HepG2 (cell line): ENCODE results near the gene AP2B1. TPM values are rescaled to one million over a fixed set of nuclear protein-coding genes. Genes with fewer than 3 reads are reported as not detected.

Source experiments
- ATM ChIP-seq: fragments of 450-650 bp; IDR thresholded peaks from 2 replicates; pipeline ENCODE4 v1.7.1; 2017; ENCODE audit warnings: mild to moderate bottlenecking, borderline replicate concordance
- FOXC1 ChIP-seq: sonication (generic); formaldehyde crosslinking; IDR thresholded peaks from 2 replicates; pipeline ENCODE4 v1.8.0; 2022; ENCODE audit warnings: mild to moderate bottlenecking, missing genetic modification reagents, borderline replicate concordance
- HMGA1 ChIP-seq: sonication (generic); formaldehyde crosslinking; conservative IDR thresholded peaks from 2 replicates; pipeline ENCODE4 v1.4.0; 2020; ENCODE audit warnings: missing genetic modification reagents
- HNF1A ChIP-seq, 2 experiments: sonication (generic) in 1 of 2; formaldehyde crosslinking in 1 of 2; IDR thresholded peaks; 2 replicates each; pipeline versions ENCODE4 v1.4.0 to v1.6.1; 2016 to 2020; ENCODE audit warnings: borderline replicate concordance in 1 of 2, low read depth in 1 of 2, mild to moderate bottlenecking in 1 of 2, missing genetic modification reagents in 1 of 2
- KDM5A ChIP-seq: fragments of 200-600 bp; sonication (generic); IDR thresholded peaks from 2 replicates; pipeline ENCODE4 v1.7.0; 2018; ENCODE audit warnings: antibody characterized with exemption, mild to moderate bottlenecking, low read length, borderline replicate concordance
- KLF11 ChIP-seq: IDR thresholded peaks from 2 replicates; pipeline ENCODE4 v1.6.1; 2016; ENCODE audit warnings: missing compliant biosample characterization
- MIER3 ChIP-seq: IDR thresholded peaks from 2 replicates; pipeline ENCODE4 v1.6.1; 2016; ENCODE audit warnings: missing compliant biosample characterization, borderline replicate concordance
- MLLT10 ChIP-seq: sonication (generic); formaldehyde crosslinking; IDR thresholded peaks from 2 replicates; pipeline ENCODE4 v1.4.0; 2020; ENCODE audit warnings: missing genetic modification reagents
- NONO ChIP-seq, 2 experiments: fragments of 450-650 bp in 1 of 2; sonication (generic) in 1 of 2; formaldehyde crosslinking in 1 of 2; IDR thresholded peaks in 1 of 2; conservative IDR thresholded peaks in 1 of 2; 2 replicates each; pipeline versions ENCODE4 v1.6.1 to v1.8.0; 2017 to 2022; ENCODE audit warnings: mild to moderate bottlenecking in 1 of 2, missing genetic modification reagents in 1 of 2, moderate library complexity in 1 of 2
- PAX8 ChIP-seq: sonication (generic); formaldehyde crosslinking; IDR thresholded peaks from 2 replicates; pipeline ENCODE4 v1.8.0; 2022; ENCODE audit warnings: mild to moderate bottlenecking, missing genetic modification reagents, borderline replicate concordance
- SPEN ChIP-seq: sonication (generic); formaldehyde crosslinking; IDR thresholded peaks from 2 replicates; pipeline ENCODE4 v1.5.1; 2020; ENCODE audit warnings: low read depth, mild to moderate bottlenecking, missing genetic modification reagents
- TAF1 ChIP-seq: sonication (generic); formaldehyde crosslinking; IDR thresholded peaks from 2 replicates; pipeline ENCODE4 v1.4.0; 2020; ENCODE audit warnings: missing genetic modification reagents
- TARDBP ChIP-seq: sonication (generic); formaldehyde crosslinking; IDR thresholded peaks from 2 replicates; pipeline ENCODE4 v1.8.0; 2022; ENCODE audit warnings: mild to moderate bottlenecking, missing genetic modification reagents
- TERF1 ChIP-seq: sonication (generic); formaldehyde crosslinking; IDR thresholded peaks from 2 replicates; pipeline ENCODE4 v1.8.0; 2022; ENCODE audit warnings: mild to moderate bottlenecking, missing genetic modification reagents, moderate library complexity
- YEATS2 ChIP-seq: sonication (generic); formaldehyde crosslinking; IDR thresholded peaks from 2 replicates; pipeline ENCODE4 v1.4.0; 2020; ENCODE audit warnings: missing genetic modification reagents, borderline replicate concordance
- YEATS4 ChIP-seq: sonication (generic); formaldehyde crosslinking; IDR thresholded peaks from 2 replicates; pipeline ENCODE4 v1.4.0; 2020; ENCODE audit warnings: missing genetic modification reagents, borderline replicate concordance
- ZC3H13 ChIP-seq: sonication (generic); formaldehyde crosslinking; IDR thresholded peaks from 2 replicates; pipeline ENCODE4 v1.8.1; 2023; ENCODE audit warnings: mild to moderate bottlenecking, missing genetic modification reagents, moderate library complexity
- ZNF317 ChIP-seq: sonication (generic); formaldehyde crosslinking; IDR thresholded peaks from 2 replicates; pipeline ENCODE4 v1.5.0; 2020; ENCODE audit warnings: mild to moderate bottlenecking, missing genetic modification reagents
- ZNF547 ChIP-seq: sonication (generic); formaldehyde crosslinking; IDR thresholded peaks from 2 replicates; pipeline ENCODE4 v1.5.1; 2020; ENCODE audit warnings: mild to moderate bottlenecking, missing genetic modification reagents
- ZNF570 ChIP-seq: sonication (generic); formaldehyde crosslinking; IDR thresholded peaks from 2 replicates; pipeline ENCODE4 v1.4.0; 2020; ENCODE audit warnings: mild to moderate bottlenecking, missing genetic modification reagents, borderline replicate concordance
- ZNF577 ChIP-seq: sonication (generic); formaldehyde crosslinking; IDR thresholded peaks from 2 replicates; pipeline ENCODE4 v1.4.0; 2020; ENCODE audit warnings: mild to moderate bottlenecking, low read depth, missing genetic modification reagents, borderline replicate concordance
- ZNF746 ChIP-seq: sonication (generic); formaldehyde crosslinking; IDR thresholded peaks from 2 replicates; pipeline ENCODE4 v1.8.0; 2022; ENCODE audit warnings: mild to moderate bottlenecking, missing genetic modification reagents
- polyA plus RNA-seq, 8 experiments: library from polyadenylated mRNA; depleted of rRNA in 3 of 8; stranded (reverse) in 7 of 8; unstranded in 1 of 8; fragments of >200 nt; fragmentation: Illumina TruSeq in 4 of 8; extraction: Trizol in 4 of 8; gene quantifications; 2 replicates each; pipeline versions ENCODE4 v1.2.1 to v1.2.3, GENCODE V29; 2011 to 2016; ENCODE audit warnings: low read depth in 4 of 8, missing spikeins in 1 of 8, mixed read lengths in 1 of 8; ENCODE audit not compliant: insufficient read depth in 1 of 8
- total RNA-seq, 5 experiments: library from RNA; depleted of rRNA; stranded (reverse); fragments of >200 nt; fragmentation: Illumina TruSeq; extraction: Trizol; gene quantifications; 2 replicates each; pipeline ENCODE4 v1.2.3, GENCODE V29; 2016; ENCODE audit warnings: low read depth in 1 of 5

Gene AP2B1
- total and polyA plus RNA-seq, 2 of the 13 experiments (the other 11 are each of a cell fraction or from before 2014, with no cell fraction given): 23.8 to 71.3 TPM

GRCh38 chr17:35578197-35578928 lies 8.8 kb upstream of the AP2B1 start, which contains the start of gene PEX12 (continued):
- no peak for TF ChIP-seq MLLT10 (CRISPR knock-in tag)
- peak; percentile 76 for TF ChIP-seq KDM5A
- TF ChIP-seq YEATS2: peak; percentile 96
- no peak for TF ChIP-seq TERF1 (CRISPR knock-in tag)
- TF ChIP-seq KLF11: no peak
- TF ChIP-seq ZNF746 (CRISPR knock-in tag): peak; percentile 50; the same call in 1 of the 2 replicates
- TF ChIP-seq FOXC1: peak; percentile 93; the same call in 1 of the 2 replicates
- no peak for TF ChIP-seq ZNF577 (CRISPR knock-in tag)
- TF ChIP-seq NONO (IDR thresholded peaks at IDR 0.05): no peak
- peak; percentile 83 for TF ChIP-seq NONO (CRISPR knock-in tag; conservative IDR thresholded peaks at IDR 0.05)
- TF ChIP-seq MIER3 (CRISPR knock-in tag): peak; percentile 59; the same call in 1 of the 2 replicates
- TF ChIP-seq ZNF317 (CRISPR knock-in tag): no peak
- no peak; the same call in 1 of the 2 replicates for TF ChIP-seq ZNF547 (CRISPR knock-in tag)
- TF ChIP-seq YEATS4: peak; percentile 95
- TF ChIP-seq TARDBP: peak; percentile 60; the same call in 1 of the 2 replicates
- TF ChIP-seq TAF1 (CRISPR knock-in tag): peak; percentile 86
- 0 out of 2 replicates have a peak, but pooled peaks have one; percentile 62 for TF ChIP-seq ZC3H13
- TF ChIP-seq ATM: no peak
- 0 out of 2 replicates have a peak, but pooled peaks have one; percentile 45 for TF ChIP-seq ZNF570 (CRISPR knock-in tag)
- no peak for TF ChIP-seq PAX8
- peak; percentile 95 for TF ChIP-seq SPEN (CRISPR knock-in tag)
- no peak for TF ChIP-seq HMGA1 (CRISPR knock-in tag)
- 0 out of 2 replicates have a peak, but pooled peaks have one; percentile 29 for TF ChIP-seq HNF1A (IDR thresholded peaks at IDR 0.05; ENCODE audit: low read depth)
- peak; percentile 72; the same call in 1 of the 2 replicates for TF ChIP-seq HNF1A (CRISPR knock-in tag; IDR thresholded peaks at IDR 0.05; ENCODE audit: borderline replicate concordance)
